ENCODE measurements around the gene MARK3. TPM values are rescaled to one million over a fixed set of nuclear protein-coding genes. Genes with fewer than 3 reads are reported as not detected.

MARK3 gene
- total and polyA plus RNA-seq, 2 donors (not counting 1 experiment from before 2014, with no cell fraction given) = 73.0 to 142 TPM

DNA sequence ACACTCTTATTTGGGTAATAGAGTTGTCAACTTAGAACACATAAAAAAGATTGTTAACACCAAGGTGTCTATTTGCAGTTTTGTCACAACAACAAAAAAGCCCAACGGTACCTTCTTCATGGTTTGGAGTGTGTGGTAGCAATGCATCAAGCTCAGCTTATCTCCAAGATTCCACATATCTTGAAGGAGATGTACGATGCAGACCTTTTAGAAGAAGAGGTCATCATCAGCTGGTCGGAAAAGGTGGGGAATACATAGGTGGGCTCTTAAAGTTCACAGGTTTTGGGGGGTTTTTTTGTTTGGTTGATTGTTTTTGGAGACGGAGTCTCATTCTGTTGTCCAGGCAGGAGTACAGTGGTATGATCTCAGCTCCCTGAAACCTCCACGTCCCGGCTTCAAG lies 45.7 kb upstream of the MARK3 start:
- Mint-ChIP-seq H3K27ac (no peak overlapping the region), H3K27me3 (no peaks in the 10 kb centered on the region), H3K9me3 (ENCODE audit: insufficient read depth) (no peaks in the 10 kb centered on the region), H3K4me1 (peaks cover 40% of the 10 kb centered on the region), H3K4me3 (no peak overlapping the region)
- Histone ChIP-seq H2AFZ (ENCODE audit: insufficient read depth, low read depth, low read length, poor library complexity, severe bottlenecking) (no peak overlapping the region), H4K20me1 (ENCODE audit: control insufficient read depth, insufficient read depth, low read length, poor library complexity, severe bottlenecking) (peaks cover 69% of the 10 kb centered on the region), H3K4me2 (replicated peaks; ENCODE audit: low read depth, low read length, poor library complexity, severe bottlenecking) (no peak overlapping the region), H3K4me3 (ENCODE audit: control extremely low read depth in 1 of 5, extremely low read depth in 1 of 5, insufficient read depth in 1 of 5, low read depth in 2 of 5, low read length in 4 of 5) (no peak overlapping the region), H3K27me3 (replicated peaks in 1 of 4; ENCODE audit: control extremely low read depth in 1 of 4, control insufficient read depth in 3 of 4, insufficient read depth in 4 of 4, low read length in 3 of 4) (no peaks in the 10 kb centered on the region), H3K4me1 (ENCODE audit: control insufficient read depth in 2 of 2, insufficient read depth in 2 of 2, low read length in 2 of 2) (peaks cover 14 to 16% of the 10 kb centered on the region in 2 donors), H3K79me2 (ENCODE audit: control insufficient read depth, insufficient read depth, low read length) (peaks cover 45% of the 10 kb centered on the region), H3K27ac (ENCODE audit: low read length in 2 of 2) (no peak overlapping the region), H3K36me3 (replicated peaks in 1 of 2; ENCODE audit: control extremely low read depth in 1 of 2, control insufficient read depth in 1 of 2, extremely low read depth in 1 of 2, insufficient read depth in 2 of 2, low read length in 1 of 2) (peaks cover 13 to 92% of the 10 kb centered on the region in 2 experiments), H3K9me3 (ENCODE audit: control extremely low read depth in 1 of 3, control insufficient read depth in 2 of 3, insufficient read depth in 1 of 3, low read length in 2 of 3) (no peaks in the 10 kb centered on the region), H3K9ac (ENCODE audit: low read length) (no peak overlapping the region)
- 92% methylated on average over 5 of the region's 6 CpGs for WGBS (ENCODE audit: insufficient coverage)
- TF ChIP-seq, protein P1, sequence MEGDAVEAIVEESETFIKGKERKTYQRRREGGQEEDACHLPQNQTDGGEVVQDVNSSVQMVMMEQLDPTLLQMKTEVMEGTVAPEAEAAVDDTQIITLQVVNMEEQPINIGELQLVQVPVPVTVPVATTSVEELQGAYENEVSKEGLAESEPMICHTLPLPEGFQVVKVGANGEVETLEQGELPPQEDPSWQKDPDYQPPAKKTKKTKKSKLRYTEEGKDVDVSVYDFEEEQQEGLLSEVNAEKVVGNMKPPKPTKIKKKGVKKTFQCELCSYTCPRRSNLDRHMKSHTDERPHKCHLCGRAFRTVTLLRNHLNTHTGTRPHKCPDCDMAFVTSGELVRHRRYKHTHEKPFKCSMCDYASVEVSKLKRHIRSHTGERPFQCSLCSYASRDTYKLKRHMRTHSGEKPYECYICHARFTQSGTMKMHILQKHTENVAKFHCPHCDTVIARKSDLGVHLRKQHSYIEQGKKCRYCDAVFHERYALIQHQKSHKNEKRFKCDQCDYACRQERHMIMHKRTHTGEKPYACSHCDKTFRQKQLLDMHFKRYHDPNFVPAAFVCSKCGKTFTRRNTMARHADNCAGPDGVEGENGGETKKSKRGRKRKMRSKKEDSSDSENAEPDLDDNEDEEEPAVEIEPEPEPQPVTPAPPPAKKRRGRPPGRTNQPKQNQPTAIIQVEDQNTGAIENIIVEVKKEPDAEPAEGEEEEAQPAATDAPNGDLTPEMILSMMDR (IDR thresholded peaks at IDR 0.05) = no peak
- TF ChIP-seq EZH2 (IDR thresholded peaks at IDR 0.05; ENCODE audit: borderline replicate concordance, insufficient read depth, low read depth, low read length, poor library complexity, severe bottlenecking) = no peak
- ChIA-PET CTCF (interaction anchor here (0.6 to 1.1 kb wide), 2 partner anchors 52 to 683 kb away, joined by 3 to 5 read pairs; no protein-coding TSS in a partner anchor), POLR2A (no interaction called here)
- DNase-seq = no peak
- no peak for ATAC-seq (ENCODE audit: low read depth)
- intact Hi-C loops (cut with micrococcal nuclease) = loop anchor here (5.0 to 10.0 kb wide), 3 partner anchors 225 to 1252 kb away; partner anchors contain the start of genes BAG5, COA8, HSP90AA1 and PPP1R13B

- no peak overlapping the region for H3K27ac Mint-ChIP-seq
- ATAC-seq (ENCODE audit: low read depth) (no peak), DNase-seq (no peak)
- intact Hi-C loops (cut with micrococcal nuclease) = no loop called here
- Histone ChIP-seq H4K20me1 (ENCODE audit: control insufficient read depth, insufficient read depth, low read length, poor library complexity, severe bottlenecking) (peaks cover 59% of the 10 kb centered on the region), H3K4me2 (replicated peaks; ENCODE audit: low read depth, low read length, poor library complexity, severe bottlenecking) (no peak overlapping the region), H3K36me3 (replicated peaks in 1 of 2; ENCODE audit: control extremely low read depth in 1 of 2, control insufficient read depth in 1 of 2, extremely low read depth in 1 of 2, insufficient read depth in 2 of 2, low read length in 1 of 2) (peaks cover 13 to 93% of the 10 kb centered on the region in 2 experiments), H3K4me3 (ENCODE audit: control extremely low read depth in 1 of 5, extremely low read depth in 1 of 5, insufficient read depth in 1 of 5, low read depth in 2 of 5, low read length in 4 of 5) (no peak overlapping the region), H2AFZ (ENCODE audit: insufficient read depth, low read depth, low read length, poor library complexity, severe bottlenecking) (no peak overlapping the region), H3K9ac (ENCODE audit: low read length) (no peak overlapping the region), H3K4me1 (ENCODE audit: control insufficient read depth in 2 of 2, insufficient read depth in 2 of 2, low read length in 2 of 2) (peaks cover 10% of the 10 kb centered on the region in 2 donors), H3K9me3 (ENCODE audit: control extremely low read depth in 1 of 3, control insufficient read depth in 2 of 3, insufficient read depth in 1 of 3, low read length in 2 of 3) (no peaks in the 10 kb centered on the region), H3K27ac (ENCODE audit: low read length in 2 of 2) (no peak overlapping the region), H3K79me2 (ENCODE audit: control insufficient read depth, insufficient read depth, low read length) (peaks cover 35% of the 10 kb centered on the region), H3K27me3 (replicated peaks in 1 of 4; ENCODE audit: control extremely low read depth in 1 of 4, control insufficient read depth in 3 of 4, insufficient read depth in 4 of 4, low read length in 3 of 4) (no peaks in the 10 kb centered on the region)
- H3K4me1 Mint-ChIP-seq = peaks cover 33% of the 10 kb centered on the region
- WGBS (ENCODE audit: insufficient coverage) = 100% methylated on average over 3 of the region's 6 CpGs
- CTCF ChIA-PET = interaction anchor here (0.6 to 1.1 kb wide), 2 partner anchors 50 to 682 kb away, joined by 3 to 5 read pairs; no protein-coding TSS in a partner anchor
- POLR2A ChIA-PET = no interaction called here
- no peaks in the 10 kb centered on the region for H3K9me3 Mint-ChIP-seq (ENCODE audit: insufficient read depth)
- H3K4me3 Mint-ChIP-seq = no peak overlapping the region
- H3K27me3 Mint-ChIP-seq = no peaks in the 10 kb centered on the region
- TF ChIP-seq, protein P1 (IDR thresholded peaks at IDR 0.05) = no peak
- no peak for TF ChIP-seq EZH2 (IDR thresholded peaks at IDR 0.05; ENCODE audit: borderline replicate concordance, insufficient read depth, low read depth, low read length, poor library complexity, severe bottlenecking)
These were observed 44.6 kb upstream of the MARK3 start for GRCh38 chr14:103340480-103341212.

All from B cell (primary cell).